K562 (cell line): ENCODE measurements around the gene PLEKHA6. TPM values are rescaled to one million over a fixed set of nuclear protein-coding genes. Genes with fewer than 3 reads are reported as not detected.

Experiments
- AFF4 ChIP-seq: sonication (generic); formaldehyde crosslinking; IDR thresholded peaks from 2 replicates; pipeline ENCODE4 v1.8.0; 2023; ENCODE audit warnings: mild to moderate bottlenecking, missing genetic modification reagents
- CXXC5 ChIP-seq: fragments of 250-450 bp; sonication (Bioruptor Pico); IDR thresholded peaks from 2 replicates; pipeline ENCODE4 v1.8.0; 2022; ENCODE audit warnings: inconsistent platforms, mild to moderate bottlenecking, moderate library complexity
- DDX20 ChIP-seq: fragments of 450-650 bp; IDR thresholded peaks from 2 replicates; pipeline ENCODE4 v1.6.1; 2016; ENCODE audit warnings: missing genetic modification characterization, low read depth, mild to moderate bottlenecking, missing compliant biosample characterization, moderate library complexity
- FOXA3 ChIP-seq, 2 experiments: fragments of 450-650 bp in 1 of 2; sonication (generic) in 1 of 2; formaldehyde crosslinking; IDR thresholded peaks in 1 of 2; conservative IDR thresholded peaks in 1 of 2; 2 replicates each; pipeline versions ENCODE4 v1.4.0 to v1.8.0; 2020 to 2022; ENCODE audit warnings: mild to moderate bottlenecking in 2 of 2, missing genetic modification reagents in 1 of 2
- GABPB1 ChIP-seq: sonication (generic); formaldehyde crosslinking; IDR thresholded peaks from 2 replicates; pipeline ENCODE4 v1.8.0; 2022; ENCODE audit warnings: mild to moderate bottlenecking, missing genetic modification reagents
- HDGF ChIP-seq: fragments of 450-650 bp; IDR thresholded peaks from 2 replicates; pipeline ENCODE4 v1.6.1; 2016
- PATZ1 ChIP-seq: fragments of 250-450 bp; sonication (Bioruptor Pico); IDR thresholded peaks from 2 replicates; pipeline ENCODE4 v1.5.0; 2020; ENCODE audit warnings: mild to moderate bottlenecking, borderline replicate concordance
- RBFOX2 ChIP-seq: fragments of 200-400 bp; formaldehyde crosslinking; IDR thresholded peaks from 2 replicates; pipeline ENCODE4 v1.6.1; 2017; ENCODE audit warnings: low read depth, mild to moderate bottlenecking, low read length, moderate library complexity
- RBM17 ChIP-seq: fragments of 200-400 bp; formaldehyde crosslinking; IDR thresholded peaks from 2 replicates; pipeline ENCODE4 v1.6.1; 2017; ENCODE audit warnings: low read depth, mild to moderate bottlenecking, low read length, borderline replicate concordance
- VEZF1 ChIP-seq: fragments of 200-800 bp; sonication (Bioruptor generic); IDR thresholded peaks from 2 replicates; pipeline ENCODE4 v1.6.1; 2017; ENCODE audit warnings: missing genetic modification characterization, missing compliant biosample characterization
- ZNF280B ChIP-seq: fragments of 250-450 bp; sonication (Bioruptor Pico); IDR thresholded peaks from 2 replicates; pipeline ENCODE4 v1.5.1; 2021; ENCODE audit warnings: mild to moderate bottlenecking
- ZSCAN32 ChIP-seq: fragments of 450-650 bp; formaldehyde crosslinking; IDR thresholded peaks from 2 replicates; pipeline ENCODE4 v1.4.0; 2020; ENCODE audit warnings: mild to moderate bottlenecking, moderate library complexity
- polyA plus RNA-seq, 8 experiments: library from polyadenylated mRNA; depleted of rRNA in 4 of 8; stranded (reverse) in 5 of 8; unstranded in 3 of 8; fragments of >200 nt; fragmentation: Nextera tagmentation in 2 of 8; fragmentation: Illumina TruSeq in 1 of 8; extraction: Ambion mirVana in 2 of 8; extraction: Trizol in 1 of 8; gene quantifications; 2 replicates each; pipeline versions ENCODE4 v1.2.1 to v1.2.3, GENCODE V29; 2011 to 2014; ENCODE audit warnings: inconsistent platforms in 1 of 8, missing spikeins in 1 of 8
- total RNA-seq, 7 experiments: library from RNA; depleted of rRNA in 6 of 7; stranded (reverse); fragments of >200 nt in 6 of 7; fragmentation: Illumina TruSeq in 2 of 7; extraction: Trizol in 2 of 7; gene quantifications; 2 replicates each; pipeline versions ENCODE4 v1.2.1 to v1.2.3, GENCODE V29; 2011 to 2021; ENCODE audit warnings: low replicate concordance in 1 of 7

Gene PLEKHA6
- total and polyA plus RNA-seq, 9 of the 15 experiments (the other 6 are each of a cell fraction or from before 2014, with no cell fraction given): under 0.01 to 0.33 (median 0.01) TPM; not detected in 4

- TF ChIP-seq DDX20 (tag): no peak
- TF ChIP-seq HDGF: no peak
- no peak for TF ChIP-seq AFF4 (CRISPR knock-in tag)
- no peak for TF ChIP-seq CXXC5 (CRISPR knock-in tag)
- peak; percentile 62 for TF ChIP-seq VEZF1 (CRISPR knock-in tag)
- peak; percentile 82 to 87 for TF ChIP-seq FOXA3 (CRISPR knock-in tag; conservative IDR thresholded peaks at IDR 0.05 in 1 of 2, IDR thresholded peaks at IDR 0.05 in 1 of 2)
- TF ChIP-seq GABPB1 (CRISPR knock-in tag): peak; percentile 55
- no peak for TF ChIP-seq RBFOX2
- TF ChIP-seq RBM17: no peak
- no peak for TF ChIP-seq PATZ1 (CRISPR knock-in tag)
- TF ChIP-seq ZSCAN32 (CRISPR knock-in tag): no peak
- TF ChIP-seq ZNF280B (CRISPR knock-in tag): no peak
These were observed 145.8 kb downstream of the PLEKHA6 start, which contains the start of gene GOLT1A (continued) for GRCh38 chr1:204213668-204214662.
